ENCODE data around the gene CCDC7. TPM values are rescaled to one million over a fixed set of nuclear protein-coding genes. Genes with fewer than 3 reads are reported as not detected.

The CCDC7 gene
- total and polyA plus RNA-seq, 2 donors = 2.7 to 31.0 TPM

DNA sequence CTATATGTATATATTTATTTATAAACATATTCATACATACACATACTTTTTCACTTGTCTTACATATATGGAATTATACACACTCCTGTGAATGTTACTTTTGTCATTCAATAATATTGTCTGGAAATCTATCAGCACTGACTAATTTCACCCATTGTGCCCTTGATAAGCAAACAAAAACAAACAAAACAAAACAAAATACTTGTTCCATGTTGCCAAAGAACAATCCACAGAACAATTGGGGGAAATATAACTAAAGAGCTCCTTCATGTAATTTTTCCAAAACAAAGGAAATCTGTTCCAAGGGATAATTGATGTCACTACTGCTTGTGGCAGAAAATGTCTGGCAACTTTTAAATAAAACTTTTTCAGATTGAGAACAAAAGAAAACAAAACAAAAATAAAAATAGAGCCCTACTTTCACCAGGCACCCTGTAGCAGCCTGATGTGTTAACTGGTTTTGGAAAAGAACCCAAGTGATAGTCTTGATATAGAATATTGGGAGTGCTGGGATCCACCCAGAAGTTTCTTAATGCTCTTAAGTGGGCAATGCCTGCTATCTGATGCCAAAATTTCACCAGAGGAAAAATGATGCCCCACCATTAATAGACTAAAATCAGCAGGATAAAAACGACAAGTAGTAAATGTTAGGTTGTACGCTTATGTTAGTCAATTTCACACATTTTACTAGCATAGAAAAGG lies 34.0 kb upstream of the CCDC7 start:
- peaks cover 5 to 7% of the 10 kb centered on the region in 2 donors for H3K4me1 ChIP-seq (ENCODE audit: control insufficient read depth in 2 of 2, insufficient read depth in 2 of 2, low read length in 2 of 2)
- H3K27ac ChIP-seq (ENCODE audit: low read depth in 1 of 2, low read length in 1 of 2) = no peak overlapping the region
- H3K36me3 ChIP-seq (ENCODE audit: control insufficient read depth in 2 of 2, insufficient read depth in 2 of 2, low read length in 1 of 2) = no peaks in the 10 kb centered on the region
- no peaks in the 10 kb centered on the region for H3K27me3 ChIP-seq (ENCODE audit: control insufficient read depth in 2 of 2, insufficient read depth in 1 of 2, low read length in 1 of 2)
- no peak overlapping the region for H3K4me3 ChIP-seq (ENCODE audit: low read length in 2 of 2)
- H3K9me3 ChIP-seq (ENCODE audit: control insufficient read depth in 2 of 2, insufficient read depth in 1 of 2, low read length in 1 of 2) = no peaks in the 10 kb centered on the region
- no peak for DNase-seq (ENCODE audit: low read depth in 6 of 9, low spot score in 9 of 9)
- 91% methylated on average over 2 of the region's 2 CpGs for WGBS

- no peak for DNase-seq (ENCODE audit: low read depth in 6 of 9, low spot score in 9 of 9)
- peaks cover 5 to 7% of the 10 kb centered on the region in 2 donors for H3K4me1 ChIP-seq (ENCODE audit: control insufficient read depth in 2 of 2, insufficient read depth in 2 of 2, low read length in 2 of 2)
- no peaks in the 10 kb centered on the region for H3K27me3 ChIP-seq (ENCODE audit: control insufficient read depth in 2 of 2, insufficient read depth in 1 of 2, low read length in 1 of 2)
- no peak overlapping the region for H3K4me3 ChIP-seq (ENCODE audit: low read length in 2 of 2)
- H3K9me3 ChIP-seq (ENCODE audit: control insufficient read depth in 2 of 2, insufficient read depth in 1 of 2, low read length in 1 of 2) = no peaks in the 10 kb centered on the region
- no peaks in the 10 kb centered on the region for H3K36me3 ChIP-seq (ENCODE audit: control insufficient read depth in 2 of 2, insufficient read depth in 2 of 2, low read length in 1 of 2)
- WGBS = 46% methylated on average over 2 of the region's 2 CpGs
- no peak overlapping the region for H3K27ac ChIP-seq (ENCODE audit: low read depth in 1 of 2, low read length in 1 of 2)
Measured at GRCh38 chr10:32412499-32412853, 33.5 kb upstream of the CCDC7 start.

GRCh38 chr10:32413513-32413912 lies 32.4 kb upstream of the CCDC7 start:
- Histone ChIP-seq H3K9me3 (ENCODE audit: control insufficient read depth in 2 of 2, insufficient read depth in 1 of 2, low read length in 1 of 2) (no peaks in the 10 kb centered on the region), H3K4me3 (ENCODE audit: low read length in 2 of 2) (no peak overlapping the region), H3K4me1 (ENCODE audit: control insufficient read depth in 2 of 2, insufficient read depth in 2 of 2, low read length in 2 of 2) (peaks cover 5 to 7% of the 10 kb centered on the region in 2 donors), H3K27ac (ENCODE audit: low read depth in 1 of 2, low read length in 1 of 2) (no peak overlapping the region), H3K36me3 (ENCODE audit: control insufficient read depth in 2 of 2, insufficient read depth in 2 of 2, low read length in 1 of 2) (no peaks in the 10 kb centered on the region), H3K27me3 (ENCODE audit: control insufficient read depth in 2 of 2, insufficient read depth in 1 of 2, low read length in 1 of 2) (no peaks in the 10 kb centered on the region)
- 95% methylated on average over 2 of the region's 2 CpGs for WGBS
- peak in 1 of 9 donors; percentile 19 for DNase-seq (ENCODE audit: low read depth in 6 of 9, low spot score in 9 of 9)

- Histone ChIP-seq H3K36me3 (ENCODE audit: control insufficient read depth in 2 of 2, insufficient read depth in 2 of 2, low read length in 1 of 2) (no peaks in the 10 kb centered on the region), H3K27me3 (ENCODE audit: control insufficient read depth in 2 of 2, insufficient read depth in 1 of 2, low read length in 1 of 2) (no peaks in the 10 kb centered on the region), H3K27ac (ENCODE audit: low read depth in 1 of 2, low read length in 1 of 2) (no peak overlapping the region), H3K4me1 (ENCODE audit: control insufficient read depth in 2 of 2, insufficient read depth in 2 of 2, low read length in 2 of 2) (peaks cover 5 to 7% of the 10 kb centered on the region in 2 donors), H3K9me3 (ENCODE audit: control insufficient read depth in 2 of 2, insufficient read depth in 1 of 2, low read length in 1 of 2) (no peaks in the 10 kb centered on the region), H3K4me3 (ENCODE audit: low read length in 2 of 2) (no peak overlapping the region)
- WGBS = 98% methylated on average over 2 of the region's 2 CpGs
- no peak for DNase-seq (ENCODE audit: low read depth in 6 of 9, low spot score in 9 of 9)
Measured at GRCh38 chr10:32415361-32415760, 30.6 kb upstream of the CCDC7 start.

- Histone ChIP-seq H3K36me3 (ENCODE audit: control insufficient read depth in 2 of 2, insufficient read depth in 2 of 2, low read length in 1 of 2) (no peaks in the 10 kb centered on the region), H3K27ac (ENCODE audit: low read depth in 1 of 2, low read length in 1 of 2) (no peak overlapping the region), H3K27me3 (ENCODE audit: control insufficient read depth in 2 of 2, insufficient read depth in 1 of 2, low read length in 1 of 2) (no peaks in the 10 kb centered on the region), H3K4me3 (ENCODE audit: low read length in 2 of 2) (no peak overlapping the region), H3K9me3 (ENCODE audit: control insufficient read depth in 2 of 2, insufficient read depth in 1 of 2, low read length in 1 of 2) (no peaks in the 10 kb centered on the region), H3K4me1 (ENCODE audit: control insufficient read depth in 2 of 2, insufficient read depth in 2 of 2, low read length in 2 of 2) (peaks cover 5 to 7% of the 10 kb centered on the region in 2 donors)
- 98% methylated on average over 2 of the region's 2 CpGs for WGBS
- no peak for DNase-seq (ENCODE audit: low read depth in 6 of 9, low spot score in 9 of 9)
Measured at GRCh38 chr10:32417911-32418547, 27.9 kb upstream of the CCDC7 start.

GRCh38 chr10:32418572-32418971 lies 27.4 kb upstream of the CCDC7 start:
- Histone ChIP-seq H3K27me3 (ENCODE audit: control insufficient read depth in 2 of 2, insufficient read depth in 1 of 2, low read length in 1 of 2) (no peaks in the 10 kb centered on the region), H3K9me3 (ENCODE audit: control insufficient read depth in 2 of 2, insufficient read depth in 1 of 2, low read length in 1 of 2) (no peaks in the 10 kb centered on the region), H3K4me1 (ENCODE audit: control insufficient read depth in 2 of 2, insufficient read depth in 2 of 2, low read length in 2 of 2) (peaks cover 0 to 2% of the 10 kb centered on the region in 2 donors), H3K4me3 (ENCODE audit: low read length in 2 of 2) (no peak overlapping the region), H3K27ac (ENCODE audit: low read depth in 1 of 2, low read length in 1 of 2) (no peak overlapping the region), H3K36me3 (ENCODE audit: control insufficient read depth in 2 of 2, insufficient read depth in 2 of 2, low read length in 1 of 2) (no peaks in the 10 kb centered on the region)
- 96% methylated on average over 3 of the region's 3 CpGs for WGBS
- DNase-seq (ENCODE audit: low read depth in 6 of 9, low spot score in 9 of 9) = no peak

GRCh38 chr10:32419615-32420014 lies 26.3 kb upstream of the CCDC7 start:
- Histone ChIP-seq H3K9me3 (ENCODE audit: control insufficient read depth in 2 of 2, insufficient read depth in 1 of 2, low read length in 1 of 2) (no peaks in the 10 kb centered on the region), H3K27ac (ENCODE audit: low read depth in 1 of 2, low read length in 1 of 2) (no peak overlapping the region), H3K36me3 (ENCODE audit: control insufficient read depth in 2 of 2, insufficient read depth in 2 of 2, low read length in 1 of 2) (no peaks in the 10 kb centered on the region), H3K4me3 (ENCODE audit: low read length in 2 of 2) (no peak overlapping the region), H3K27me3 (ENCODE audit: control insufficient read depth in 2 of 2, insufficient read depth in 1 of 2, low read length in 1 of 2) (no peaks in the 10 kb centered on the region), H3K4me1 (ENCODE audit: control insufficient read depth in 2 of 2, insufficient read depth in 2 of 2, low read length in 2 of 2) (no peaks in the 10 kb centered on the region)
- WGBS = 87% methylated on average over 1 of the region's 1 CpG
- no peak for DNase-seq (ENCODE audit: low read depth in 6 of 9, low spot score in 9 of 9)

DNA sequence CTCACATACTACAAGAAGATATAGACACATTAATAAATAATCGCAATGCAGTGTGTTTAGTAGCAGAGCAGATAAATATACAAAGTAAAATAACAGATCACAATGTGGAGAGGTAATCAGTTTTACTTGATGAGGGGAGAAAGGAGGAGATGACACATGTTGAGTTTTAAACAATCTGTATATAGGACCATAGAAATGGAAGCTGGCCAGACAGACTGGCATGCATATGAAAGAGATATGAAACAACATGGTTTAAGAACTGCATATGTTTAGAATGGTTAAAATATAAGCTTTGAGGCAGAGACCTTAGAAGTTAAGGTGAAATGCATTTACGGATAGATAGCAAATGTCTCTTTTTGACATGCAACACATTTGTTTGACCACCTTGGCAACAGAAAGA lies 19.8 kb upstream of the CCDC7 start:
- Histone ChIP-seq H3K36me3 (ENCODE audit: control insufficient read depth in 2 of 2, insufficient read depth in 2 of 2, low read length in 1 of 2) (no peaks in the 10 kb centered on the region), H3K4me3 (ENCODE audit: low read length in 2 of 2) (no peak overlapping the region), H3K27ac (ENCODE audit: low read depth in 1 of 2, low read length in 1 of 2) (no peak overlapping the region), H3K9me3 (ENCODE audit: control insufficient read depth in 2 of 2, insufficient read depth in 1 of 2, low read length in 1 of 2) (no peaks in the 10 kb centered on the region), H3K27me3 (ENCODE audit: control insufficient read depth in 2 of 2, insufficient read depth in 1 of 2, low read length in 1 of 2) (no peaks in the 10 kb centered on the region), H3K4me1 (ENCODE audit: control insufficient read depth in 2 of 2, insufficient read depth in 2 of 2, low read length in 2 of 2) (no peaks in the 10 kb centered on the region)
- no peak for DNase-seq (ENCODE audit: low read depth in 6 of 9, low spot score in 9 of 9)
- over 99% methylated on average over 2 of the region's 2 CpGs for WGBS

DNA sequence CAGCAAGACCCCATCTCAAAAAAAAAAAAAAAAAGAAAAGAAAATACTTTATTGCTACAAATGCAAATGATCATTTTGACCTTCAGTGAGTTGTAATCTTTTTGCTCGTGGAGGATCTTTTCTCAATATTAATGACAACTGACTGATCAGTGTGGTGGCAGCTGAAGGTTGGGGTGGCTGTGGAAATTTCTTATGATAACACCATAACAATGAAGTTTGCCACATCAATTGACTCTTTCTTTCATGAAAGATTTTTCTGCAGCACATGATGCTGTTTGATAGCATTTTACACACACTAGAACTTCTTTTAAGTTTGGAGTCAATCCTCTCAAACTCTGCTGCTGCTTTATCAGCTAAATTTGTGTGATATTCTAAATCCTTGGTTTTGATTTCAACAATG lies 12.4 kb upstream of the CCDC7 start:
- peaks cover 0 to 4% of the 10 kb centered on the region in 2 donors for H3K9me3 ChIP-seq (ENCODE audit: control insufficient read depth in 2 of 2, insufficient read depth in 1 of 2, low read length in 1 of 2)
- H3K27me3 ChIP-seq (ENCODE audit: control insufficient read depth in 2 of 2, insufficient read depth in 1 of 2, low read length in 1 of 2) = no peaks in the 10 kb centered on the region
- H3K4me1 ChIP-seq (ENCODE audit: control insufficient read depth in 2 of 2, insufficient read depth in 2 of 2, low read length in 2 of 2) = no peaks in the 10 kb centered on the region
- H3K36me3 ChIP-seq (ENCODE audit: control insufficient read depth in 2 of 2, insufficient read depth in 2 of 2, low read length in 1 of 2) = no peaks in the 10 kb centered on the region
- 44% methylated on average over 1 of the region's 1 CpG for WGBS
- no peak overlapping the region for H3K4me3 ChIP-seq (ENCODE audit: low read length in 2 of 2)
- peak in 1 of 9 donors; percentile 39 for DNase-seq (ENCODE audit: low read depth in 6 of 9, low spot score in 9 of 9)
- no peak overlapping the region for H3K27ac ChIP-seq (ENCODE audit: low read depth in 1 of 2, low read length in 1 of 2)
